ENCODE results near the gene TPP1. TPM values are rescaled to one million over a fixed set of nuclear protein-coding genes. Genes with fewer than 3 reads are reported as not detected.

The TPP1 gene
- total and polyA plus RNA-seq, 10 donors: 54.9 to 306 (median 212) TPM

- DNase-seq: no peak
- H3K36me3 ChIP-seq: peaks cover 0 to 47% (median 36%) of the 10 kb centered on the region in 6 donors
Measured at GRCh38 chr11:6633422-6634408, 14.5 kb upstream of the TPP1 start.

GRCh38 chr11:6632116-6633073 is 13.2 kb upstream of the TPP1 start:
- H3K36me3 ChIP-seq: peaks cover 0 to 50% (median 38%) of the 10 kb centered on the region in 6 donors

More at GRCh38 chr11:6633422-6634408, 14.5 kb upstream of the TPP1 start:
- no peak overlapping the region for H3K4me3 ChIP-seq
- H3K27me3 ChIP-seq (replicated peaks in 1 of 7): no peaks in the 10 kb centered on the region
- H3K9me3 ChIP-seq: no peaks in the 10 kb centered on the region
- 75 to 94% (median 87%) methylated on average over 15 to 16 of the region's 16 CpGs for WGBS, 5 donors
- peak overlapping the region in 7 of 8 donors; percentile 59 to 84 (median 76) for H3K27ac ChIP-seq
- H3K4me1 ChIP-seq: peaks cover 39 to 57% (median 53%) of the 10 kb centered on the region in 6 donors
- intact Hi-C loops (cut with DNase I; ENCODE audit: low total_unique reads): no loop called here
- TF ChIP-seq POLR2A (IDR thresholded peaks at IDR 0.05) (no peak), POLR2AphosphoS5 (IDR thresholded peaks at IDR 0.05) (peak in 2 of 3 donors; percentile 25 to 44), CTCF (IDR thresholded peaks at IDR 0.05 in 8 of 11, conservative IDR thresholded peaks at IDR 0.05 in 3 of 11) (no peak)

GRCh38 chr11:6631361-6631890 is 12.2 kb upstream of the TPP1 start:
- 88 to 96% (median 88%) methylated on average over 11 of the region's 11 CpGs for WGBS, 5 donors
- intact Hi-C loops (cut with DNase I; ENCODE audit: low total_unique reads): no loop called here
- H3K27me3 ChIP-seq (replicated peaks in 1 of 7): no peaks in the 10 kb centered on the region
- H3K4me1 ChIP-seq: peaks cover 34 to 55% (median 53%) of the 10 kb centered on the region in 6 donors
- no peak overlapping the region for H3K27ac ChIP-seq
- peak; percentile 56 for DNase-seq
- TF ChIP-seq POLR2AphosphoS5 (IDR thresholded peaks at IDR 0.05): no peak
- TF ChIP-seq POLR2A (IDR thresholded peaks at IDR 0.05): no peak
- TF ChIP-seq CTCF (IDR thresholded peaks at IDR 0.05 in 8 of 11, conservative IDR thresholded peaks at IDR 0.05 in 3 of 11): no peak
- H3K36me3 ChIP-seq: peaks cover 0 to 60% (median 38%) of the 10 kb centered on the region in 6 donors
- H3K9me3 ChIP-seq: no peaks in the 10 kb centered on the region
- H3K4me3 ChIP-seq: no peak overlapping the region

More at GRCh38 chr11:6632116-6633073, 13.2 kb upstream of the TPP1 start:
- WGBS, 5 donors: 83 to 91% (median 88%) methylated on average over 19 to 29 of the region's 29 CpGs
- peak overlapping the region in 1 of 8 donors; percentile 84 for H3K27ac ChIP-seq
- H3K27me3 ChIP-seq (replicated peaks in 1 of 7): no peaks in the 10 kb centered on the region
- intact Hi-C loops (cut with DNase I; ENCODE audit: low total_unique reads): no loop called here
- DNase-seq: no peak
- no peak for TF ChIP-seq POLR2A (IDR thresholded peaks at IDR 0.05)
- peak in 1 of 3 donors; percentile 23 for TF ChIP-seq POLR2AphosphoS5 (IDR thresholded peaks at IDR 0.05)
- TF ChIP-seq CTCF (IDR thresholded peaks at IDR 0.05 in 8 of 11, conservative IDR thresholded peaks at IDR 0.05 in 3 of 11): no peak
- peaks cover 36 to 54% (median 53%) of the 10 kb centered on the region in 6 donors for H3K4me1 ChIP-seq
- no peaks in the 10 kb centered on the region for H3K9me3 ChIP-seq
- no peak overlapping the region for H3K4me3 ChIP-seq
